HG03135 (cell line): Measurements from ENCODE around the gene SELENOK.

Experiments used
- ATAC-seq: cut with Tn5 transposase; IDR thresholded peaks from one replicate; pipeline ENCODE4 v1.9.1; 2021; ENCODE audit warnings: mild to moderate bottlenecking, moderate library complexity; ENCODE audit not compliant: unreplicated experiment

Gene SELENOK

DNA sequence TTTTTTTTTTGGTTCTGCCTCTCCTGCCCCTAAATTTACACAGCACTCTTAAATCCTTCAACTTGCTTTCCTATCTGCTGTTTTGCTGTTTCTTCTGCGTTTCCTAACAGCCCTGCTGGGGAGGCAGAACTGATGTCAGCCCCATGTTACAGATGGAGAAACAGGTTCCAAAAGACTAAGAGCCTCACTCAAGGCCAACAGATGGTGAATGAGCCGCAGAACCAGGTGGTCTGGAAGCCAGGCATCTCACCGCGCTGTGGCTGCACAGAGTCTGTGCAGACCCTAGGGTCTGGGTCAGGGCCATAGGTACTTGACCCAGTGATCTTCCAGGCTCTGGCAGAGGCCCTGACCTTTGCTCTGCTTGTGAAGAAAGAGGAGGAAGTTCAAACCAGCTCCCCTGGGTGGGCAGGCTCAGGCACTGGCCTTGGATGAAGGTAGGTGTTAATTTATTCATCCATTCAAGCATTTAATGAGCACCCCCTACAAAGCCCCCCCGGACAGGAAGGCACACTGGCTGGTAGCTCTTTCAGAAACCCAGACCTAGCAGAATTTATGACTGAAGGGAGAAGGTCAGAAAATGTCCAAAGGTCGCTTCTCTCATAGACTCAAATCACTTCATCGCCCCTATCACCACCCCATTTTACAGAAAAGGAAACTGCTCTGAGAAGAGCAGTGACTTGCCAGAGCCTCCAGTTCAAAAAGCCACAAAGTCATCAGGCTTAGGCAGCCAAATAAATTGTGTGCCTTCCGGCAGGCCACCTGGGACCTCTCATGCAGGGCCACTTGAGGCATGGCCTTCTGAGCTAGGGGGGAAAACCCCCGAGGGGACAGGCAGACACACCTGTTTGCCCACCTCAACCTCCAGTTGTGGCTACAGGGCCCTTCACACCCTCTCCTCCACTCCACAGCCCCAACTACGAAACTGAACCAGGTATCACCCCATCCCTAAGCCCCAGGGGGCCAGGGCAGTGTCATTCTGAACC is 48.2 kb downstream of the SELENOK start:
- ATAC-seq, result peak; percentile 41

DNA sequence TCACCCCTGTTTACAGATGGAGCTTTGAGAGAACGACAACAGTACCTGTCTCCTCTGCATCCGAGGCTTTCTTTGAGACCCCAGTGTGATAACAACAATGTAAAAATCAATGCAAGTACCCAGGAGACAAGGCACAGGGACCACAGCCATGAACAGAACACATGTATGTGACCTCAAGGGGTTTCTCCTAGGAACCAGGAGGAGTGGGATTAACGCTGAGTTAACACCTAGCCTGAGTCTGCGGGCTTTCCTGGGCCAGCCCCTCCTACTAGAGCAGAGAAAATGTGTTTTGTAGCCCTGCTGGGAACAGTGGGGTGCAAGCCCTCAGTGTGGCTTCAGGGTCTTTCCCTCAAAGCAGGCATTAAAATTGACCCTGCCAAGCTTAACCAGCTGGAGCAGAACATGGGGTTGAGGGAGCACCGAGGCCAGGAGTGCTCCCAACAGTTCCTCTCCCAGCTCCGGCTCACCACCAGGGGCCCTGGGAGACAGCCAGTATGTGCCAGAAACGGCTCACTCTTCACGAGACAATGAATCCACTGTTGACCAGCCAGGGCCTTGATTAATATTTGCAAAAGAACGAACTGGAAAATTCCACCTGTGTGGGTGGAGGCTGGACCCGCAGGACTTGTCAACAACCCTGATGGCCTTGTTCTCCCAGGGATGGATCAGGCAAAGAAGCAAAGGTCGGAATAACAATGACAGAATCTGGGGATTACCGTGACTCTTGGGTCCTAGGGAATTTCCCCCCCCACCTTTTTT is 49.0 kb downstream of the SELENOK start:
- ATAC-seq, result no peak

DNA sequence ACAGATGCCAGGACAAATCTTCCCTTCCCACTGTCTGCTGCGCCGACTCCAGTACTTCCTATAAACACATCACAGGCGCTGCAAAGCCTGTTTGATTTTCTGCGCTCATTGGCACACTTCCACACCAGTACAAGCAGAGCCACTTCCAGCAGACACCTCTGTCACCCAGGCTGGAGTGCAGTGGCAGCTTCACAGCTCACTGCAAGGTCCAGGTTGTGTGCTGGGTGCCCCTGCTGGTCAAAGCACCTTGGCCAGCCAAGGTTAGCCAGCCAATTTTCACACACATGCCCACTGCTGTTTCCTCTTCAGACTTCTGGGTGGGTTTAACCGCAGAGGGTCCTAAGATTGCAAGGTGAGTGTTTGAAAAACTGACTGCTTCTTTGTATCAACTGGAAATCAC is 50.4 kb downstream of the SELENOK start:
- no peak for ATAC-seq

DNA sequence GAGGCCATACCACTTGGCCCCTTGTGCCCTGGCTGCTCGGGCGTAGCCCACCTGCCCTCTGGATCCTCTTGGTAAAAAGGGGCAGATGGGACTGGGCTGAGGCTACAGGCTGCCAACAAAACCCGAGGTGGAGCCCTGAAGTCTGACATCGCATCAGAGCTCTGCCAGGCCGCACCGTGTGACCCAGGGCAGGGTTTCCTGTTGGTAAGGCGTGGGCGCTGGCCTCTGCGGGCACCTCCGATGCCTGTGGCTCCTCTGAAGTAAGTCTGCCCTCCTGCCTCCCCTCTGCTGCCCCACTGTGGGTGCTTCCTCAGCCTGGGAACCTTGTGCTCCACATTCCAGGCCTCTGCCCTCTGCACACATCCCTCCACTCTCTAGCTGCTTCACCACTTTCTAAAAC is 54.3 kb downstream of the SELENOK start:
- no peak for ATAC-seq

DNA sequence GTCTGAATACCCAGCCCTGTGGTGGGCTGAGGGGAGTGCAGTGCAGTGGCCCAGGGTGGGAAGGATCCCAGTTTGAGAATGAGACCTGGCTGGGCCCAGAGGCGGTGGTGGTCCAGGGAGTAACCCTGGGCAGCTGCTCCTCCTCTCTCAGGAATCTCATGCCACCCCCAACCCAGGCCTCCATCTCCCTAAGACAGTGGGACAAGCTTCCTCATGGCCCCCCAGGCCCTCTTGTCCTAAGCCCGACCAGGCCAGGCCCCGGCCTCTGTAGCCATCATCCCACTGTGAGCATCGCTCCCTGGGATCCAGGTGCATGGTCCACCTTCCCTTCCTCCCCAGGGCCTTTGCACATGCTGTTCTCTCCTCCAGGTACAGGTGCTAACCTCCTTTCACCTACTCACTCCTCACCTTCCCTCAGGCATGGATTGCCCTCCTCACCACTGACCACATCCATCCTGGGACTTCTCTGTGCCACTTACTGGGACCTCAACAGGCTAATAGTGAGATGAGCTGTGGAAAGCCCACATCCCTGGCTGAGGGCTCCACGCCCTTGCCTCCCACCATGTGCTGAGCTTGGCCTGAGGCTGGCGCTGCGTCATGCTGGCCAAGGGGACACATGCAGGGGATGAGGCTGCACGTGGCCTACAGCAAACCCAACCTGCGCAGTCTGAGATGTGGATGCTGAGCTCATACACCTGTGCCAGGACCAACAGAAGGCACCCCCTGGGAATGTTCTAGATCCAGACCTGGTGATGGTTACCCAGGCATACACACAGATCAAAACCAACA is 55.4 kb downstream of the SELENOK start:
- no peak for ATAC-seq

DNA sequence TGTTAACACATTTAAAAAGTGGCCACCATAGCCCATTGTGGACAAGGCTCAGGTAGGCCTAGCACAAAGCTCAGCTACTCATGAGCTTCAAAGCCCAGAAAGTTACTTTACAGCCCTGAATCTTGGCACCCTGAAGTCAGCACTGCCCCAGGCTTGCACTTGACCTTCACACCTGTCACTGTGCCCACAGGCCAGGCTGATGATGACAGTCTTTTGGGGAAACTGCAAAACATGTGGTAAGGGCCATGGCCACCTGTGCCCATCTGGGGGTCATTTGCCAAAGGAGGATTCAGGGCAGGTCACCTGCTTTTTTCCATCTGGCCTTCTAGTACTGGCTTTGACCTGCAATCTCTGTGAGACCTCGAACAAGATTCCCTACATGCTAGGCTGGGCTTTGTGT is 56.4 kb downstream of the SELENOK start:
- no peak for ATAC-seq

DNA sequence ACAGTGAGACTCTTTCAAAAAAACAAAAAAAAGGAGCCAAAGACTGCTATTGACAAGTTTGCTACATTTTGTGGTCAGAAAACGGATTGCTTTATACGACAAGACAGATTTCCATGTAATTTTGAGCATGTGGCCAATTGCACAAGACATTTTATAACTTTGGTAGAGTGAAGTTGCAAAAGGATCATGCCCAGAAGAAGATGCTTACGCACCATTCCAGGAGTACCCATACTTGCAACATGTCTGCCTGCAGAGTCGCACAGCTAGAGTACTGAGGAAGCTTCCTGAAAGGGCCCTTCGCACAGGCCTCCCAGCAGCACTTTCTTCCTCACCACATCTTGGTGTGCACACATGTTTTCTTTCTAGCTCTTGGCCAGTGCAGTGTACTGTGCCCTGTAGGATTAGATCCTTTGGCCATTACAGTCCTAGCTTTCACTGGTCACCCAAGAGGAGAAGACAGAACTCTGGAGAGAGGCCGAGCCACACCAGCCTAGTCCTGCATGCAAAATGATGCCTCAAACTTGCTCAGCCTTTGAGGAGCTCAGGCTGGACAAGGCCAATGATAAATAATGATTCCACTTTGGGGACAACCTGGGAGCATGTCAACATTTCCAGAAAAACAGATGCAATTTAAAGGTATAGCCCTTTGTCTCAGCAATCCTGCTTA is 57.1 kb downstream of the SELENOK start:
- no peak for ATAC-seq
